ENCODE measurements around the gene TP53RK.

DNA sequence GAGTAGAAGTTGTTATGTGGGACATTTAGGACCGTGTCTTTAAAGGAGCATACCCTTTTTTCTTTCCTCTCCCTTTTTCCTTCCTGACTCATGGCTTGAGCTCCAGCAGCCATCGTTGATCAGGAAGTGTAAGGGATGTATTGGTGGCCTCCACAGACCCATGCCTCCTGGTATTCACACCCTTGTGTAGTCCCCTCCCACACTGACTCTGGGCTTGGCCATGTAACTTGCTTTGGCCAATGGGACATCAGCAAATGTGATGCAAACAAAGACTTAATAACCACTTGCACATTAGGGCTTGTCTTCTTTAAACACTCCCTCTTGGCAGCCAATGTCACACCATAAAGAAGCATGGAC, 19.0 kb downstream of the TP53RK start:
- TF ChIP-seq, protein P1, sequence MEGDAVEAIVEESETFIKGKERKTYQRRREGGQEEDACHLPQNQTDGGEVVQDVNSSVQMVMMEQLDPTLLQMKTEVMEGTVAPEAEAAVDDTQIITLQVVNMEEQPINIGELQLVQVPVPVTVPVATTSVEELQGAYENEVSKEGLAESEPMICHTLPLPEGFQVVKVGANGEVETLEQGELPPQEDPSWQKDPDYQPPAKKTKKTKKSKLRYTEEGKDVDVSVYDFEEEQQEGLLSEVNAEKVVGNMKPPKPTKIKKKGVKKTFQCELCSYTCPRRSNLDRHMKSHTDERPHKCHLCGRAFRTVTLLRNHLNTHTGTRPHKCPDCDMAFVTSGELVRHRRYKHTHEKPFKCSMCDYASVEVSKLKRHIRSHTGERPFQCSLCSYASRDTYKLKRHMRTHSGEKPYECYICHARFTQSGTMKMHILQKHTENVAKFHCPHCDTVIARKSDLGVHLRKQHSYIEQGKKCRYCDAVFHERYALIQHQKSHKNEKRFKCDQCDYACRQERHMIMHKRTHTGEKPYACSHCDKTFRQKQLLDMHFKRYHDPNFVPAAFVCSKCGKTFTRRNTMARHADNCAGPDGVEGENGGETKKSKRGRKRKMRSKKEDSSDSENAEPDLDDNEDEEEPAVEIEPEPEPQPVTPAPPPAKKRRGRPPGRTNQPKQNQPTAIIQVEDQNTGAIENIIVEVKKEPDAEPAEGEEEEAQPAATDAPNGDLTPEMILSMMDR (IDR thresholded peaks at IDR 0.05): no peak
- TF ChIP-seq POLR2A (IDR thresholded peaks at IDR 0.05): no peak

All from Peyer's patch (tissue), 4 donors.